ENCODE measurements around the gene MPV17L2.

Gene MPV17L2

DNA sequence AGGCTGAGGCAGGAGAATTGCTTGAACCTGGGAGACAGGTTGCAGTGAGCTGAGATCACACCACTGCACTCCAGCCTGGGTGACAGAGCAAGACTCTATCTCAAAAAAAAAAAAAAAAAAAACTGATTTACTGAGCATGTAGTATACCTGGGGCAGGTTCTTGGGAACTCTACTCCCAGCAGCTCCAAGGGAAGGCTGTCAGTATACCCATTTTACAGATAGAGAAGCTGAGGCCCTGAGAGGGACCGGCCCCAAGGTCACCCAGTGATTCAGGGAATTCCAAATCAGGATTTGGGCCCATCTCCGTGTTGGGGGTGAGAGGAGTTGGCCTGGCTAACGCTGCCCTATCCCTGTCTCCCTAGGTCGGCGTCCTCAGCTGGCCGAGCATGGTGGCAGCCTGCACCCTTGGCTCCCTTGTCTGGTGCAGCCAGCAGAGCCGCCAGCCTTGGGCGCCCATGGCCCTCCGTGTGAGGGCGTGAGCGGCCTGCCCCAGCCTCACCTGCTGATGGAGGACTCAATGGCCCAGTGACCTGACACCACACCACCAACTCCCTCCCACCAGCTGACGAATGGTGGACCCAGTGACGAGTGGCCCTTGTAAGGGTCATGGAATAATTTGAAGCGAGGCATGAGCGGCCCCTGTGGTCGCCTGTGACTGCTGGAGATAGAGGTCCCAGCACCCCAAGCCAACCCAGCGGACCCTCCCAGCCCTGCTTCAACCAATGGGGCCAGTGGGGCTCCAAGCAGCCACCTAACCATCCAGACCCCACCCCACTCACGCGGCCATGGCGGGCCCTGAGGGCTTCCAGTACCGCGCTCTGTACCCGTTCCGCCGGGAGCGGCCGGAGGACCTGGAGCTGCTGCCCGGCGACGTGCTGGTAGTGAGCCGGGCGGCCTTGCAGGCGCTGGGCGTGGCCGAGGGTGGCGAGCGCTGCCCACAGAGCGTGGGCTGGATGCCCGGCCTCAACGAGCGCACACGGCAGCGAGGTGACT lies 37.6 kb upstream of the MPV17L2 start:
- no peak overlapping the region for H4K8ac ChIP-seq (ENCODE audit: low read length)
- no peak overlapping the region for H2AFZ ChIP-seq (ENCODE audit: low read depth, low read length)
- peak overlapping the region in 1 of 2 experiments; percentile 28 for H3K4ac ChIP-seq (ENCODE audit: low read depth in 1 of 2, low read length in 2 of 2)
- H3K27me3 ChIP-seq (ENCODE audit: control insufficient read depth in 1 of 2, insufficient read depth in 1 of 2, low read length in 2 of 2) = no peaks in the 10 kb centered on the region
- H2BK12ac ChIP-seq (ENCODE audit: low read length in 2 of 2) = peak overlapping the region in 1 of 2 experiments; percentile 81
- no peak overlapping the region for H3K4me2 ChIP-seq (ENCODE audit: low read length, poor library complexity, severe bottlenecking)
- no peak overlapping the region for H3K4me3 ChIP-seq (ENCODE audit: insufficient read depth in 1 of 2, low read depth in 1 of 2, low read length in 2 of 2)
- H2BK15ac ChIP-seq (ENCODE audit: low read depth, poor library complexity, severe bottlenecking) = peak overlapping the region; percentile 76
- no peak overlapping the region for H2BK120ac ChIP-seq (ENCODE audit: low read depth, low read length)
- H3K79me1 ChIP-seq (replicated peaks; ENCODE audit: low read length, poor library complexity, severe bottlenecking) = peaks cover 7% of the 10 kb centered on the region
- no peak overlapping the region for H3K23ac ChIP-seq (ENCODE audit: low read length in 2 of 2)
- H3K9ac ChIP-seq (ENCODE audit: low read length) = no peak overlapping the region
- WGBS = 97% methylated on average over 43 of the region's 43 CpGs
- no peak overlapping the region for H2BK5ac ChIP-seq (ENCODE audit: low read depth, low read length, poor library complexity, severe bottlenecking)
- H3K4me1 ChIP-seq (ENCODE audit: control insufficient read depth, insufficient read depth, low read depth, low read length) = peaks cover 37% of the 10 kb centered on the region
- H3K9me3 ChIP-seq (ENCODE audit: control insufficient read depth, low read length) = no peaks in the 10 kb centered on the region
- H4K91ac ChIP-seq (ENCODE audit: low read length) = peak overlapping the region; percentile 1
- H3K14ac ChIP-seq (ENCODE audit: low read length in 2 of 2) = no peak overlapping the region
- H3K18ac ChIP-seq (ENCODE audit: low read depth in 1 of 2, low read length in 2 of 2) = peak overlapping the region in 1 of 2 experiments; percentile 11
- no peak overlapping the region for H3K27ac ChIP-seq (ENCODE audit: low read length, poor library complexity, severe bottlenecking)
- H3K36me3 ChIP-seq (ENCODE audit: control insufficient read depth in 1 of 2, insufficient read depth in 2 of 2, low read depth in 1 of 2, low read length in 2 of 2) = peaks cover 16 to 34% of the 10 kb centered on the region in 2 experiments
- H2AK5ac ChIP-seq (ENCODE audit: low read length, severe bottlenecking) = no peak overlapping the region
- no peak for DNase-seq

DNA sequence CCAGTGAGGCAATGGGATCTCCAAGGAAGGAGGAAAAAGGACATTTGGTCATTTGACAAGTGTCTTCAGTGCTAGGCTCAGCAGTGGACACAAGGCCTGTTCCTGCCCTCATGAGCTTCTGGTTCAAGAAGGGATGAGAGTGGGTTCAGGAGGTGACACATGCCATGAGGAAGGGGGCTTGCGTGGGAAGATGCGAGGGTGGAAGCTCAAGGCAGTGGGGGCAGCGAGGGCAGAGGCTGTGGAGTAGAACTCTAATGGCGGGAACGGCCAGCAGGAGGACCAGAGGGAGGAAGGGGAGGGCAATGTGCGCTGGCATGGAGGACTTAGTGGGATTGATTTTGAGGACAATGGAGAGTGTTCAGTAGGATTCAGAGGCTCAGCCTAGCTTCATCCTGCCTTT lies 36.8 kb upstream of the MPV17L2 start:
- Histone ChIP-seq H2BK5ac (ENCODE audit: low read depth, low read length, poor library complexity, severe bottlenecking) (no peak overlapping the region), H3K4me2 (ENCODE audit: low read length, poor library complexity, severe bottlenecking) (no peak overlapping the region), H3K14ac (ENCODE audit: low read length in 2 of 2) (peak overlapping the region in 1 of 2 experiments; percentile 13), H3K9me3 (ENCODE audit: control insufficient read depth, low read length) (no peaks in the 10 kb centered on the region), H3K4ac (ENCODE audit: low read depth in 1 of 2, low read length in 2 of 2) (peak overlapping the region in 1 of 2 experiments; percentile 52), H2AFZ (ENCODE audit: low read depth, low read length) (no peak overlapping the region), H2AK5ac (ENCODE audit: low read length, severe bottlenecking) (peak overlapping the region; percentile 24), H3K27ac (ENCODE audit: low read length, poor library complexity, severe bottlenecking) (peak overlapping the region; percentile 62), H3K23ac (ENCODE audit: low read length in 2 of 2) (no peak overlapping the region), H2BK120ac (ENCODE audit: low read depth, low read length) (no peak overlapping the region), H3K18ac (ENCODE audit: low read depth in 1 of 2, low read length in 2 of 2) (peak overlapping the region in 1 of 2 experiments; percentile 61), H3K4me3 (ENCODE audit: insufficient read depth in 1 of 2, low read depth in 1 of 2, low read length in 2 of 2) (no peak overlapping the region), H4K8ac (ENCODE audit: low read length) (no peak overlapping the region), H3K27me3 (ENCODE audit: control insufficient read depth in 1 of 2, insufficient read depth in 1 of 2, low read length in 2 of 2) (no peaks in the 10 kb centered on the region), H4K91ac (ENCODE audit: low read length) (peak overlapping the region; percentile 53), H3K9ac (ENCODE audit: low read length) (peak overlapping the region; percentile 52), H2BK12ac (ENCODE audit: low read length in 2 of 2) (peak overlapping the region in 1 of 2 experiments; percentile 55), H3K36me3 (ENCODE audit: control insufficient read depth in 1 of 2, insufficient read depth in 2 of 2, low read depth in 1 of 2, low read length in 2 of 2) (peaks cover 16 to 37% of the 10 kb centered on the region in 2 experiments), H3K4me1 (ENCODE audit: control insufficient read depth, insufficient read depth, low read depth, low read length) (peaks cover 44% of the 10 kb centered on the region), H2BK15ac (ENCODE audit: low read depth, poor library complexity, severe bottlenecking) (no peak overlapping the region), H3K79me1 (replicated peaks; ENCODE audit: low read length, poor library complexity, severe bottlenecking) (peaks cover 10% of the 10 kb centered on the region)
- WGBS = 95% methylated on average over 4 of the region's 6 CpGs
- no peak for DNase-seq

GRCh38 chr19:18156841-18157464 lies 36.1 kb upstream of the MPV17L2 start:
- no peak overlapping the region for H3K4me3 ChIP-seq (ENCODE audit: insufficient read depth in 1 of 2, low read depth in 1 of 2, low read length in 2 of 2)
- H3K18ac ChIP-seq (ENCODE audit: low read depth in 1 of 2, low read length in 2 of 2) = peak overlapping the region in 1 of 2 experiments; percentile 85
- no peak overlapping the region for H3K4me2 ChIP-seq (ENCODE audit: low read length, poor library complexity, severe bottlenecking)
- peak; percentile 86 for DNase-seq
- H2BK12ac ChIP-seq (ENCODE audit: low read length in 2 of 2) = peak overlapping the region; percentile 21 to 55
- 75% methylated on average over 22 of the region's 22 CpGs for WGBS
- peak overlapping the region; percentile 74 to 75 for H3K4ac ChIP-seq (ENCODE audit: low read depth in 1 of 2, low read length in 2 of 2)
- no peak overlapping the region for H3K23ac ChIP-seq (ENCODE audit: low read length in 2 of 2)
- H3K36me3 ChIP-seq (ENCODE audit: control insufficient read depth in 1 of 2, insufficient read depth in 2 of 2, low read depth in 1 of 2, low read length in 2 of 2) = peaks cover 18 to 42% of the 10 kb centered on the region in 2 experiments
- H2BK15ac ChIP-seq (ENCODE audit: low read depth, poor library complexity, severe bottlenecking) = peak overlapping the region; percentile 37
- H2AK5ac ChIP-seq (ENCODE audit: low read length, severe bottlenecking) = peak overlapping the region; percentile 96
- peaks cover 14% of the 10 kb centered on the region for H3K79me1 ChIP-seq (replicated peaks; ENCODE audit: low read length, poor library complexity, severe bottlenecking)
- H3K9ac ChIP-seq (ENCODE audit: low read length) = peak overlapping the region; percentile 52
- peak overlapping the region; percentile 65 for H4K91ac ChIP-seq (ENCODE audit: low read length)
- H3K27ac ChIP-seq (ENCODE audit: low read length, poor library complexity, severe bottlenecking) = peak overlapping the region; percentile 80
- peak overlapping the region; percentile 51 for H2BK120ac ChIP-seq (ENCODE audit: low read depth, low read length)
- no peak overlapping the region for H2BK5ac ChIP-seq (ENCODE audit: low read depth, low read length, poor library complexity, severe bottlenecking)
- H3K27me3 ChIP-seq (ENCODE audit: control insufficient read depth in 1 of 2, insufficient read depth in 1 of 2, low read length in 2 of 2) = no peaks in the 10 kb centered on the region
- peak overlapping the region; percentile 66 for H4K8ac ChIP-seq (ENCODE audit: low read length)
- no peak overlapping the region for H3K14ac ChIP-seq (ENCODE audit: low read length in 2 of 2)
- no peak overlapping the region for H2AFZ ChIP-seq (ENCODE audit: low read depth, low read length)
- H3K4me1 ChIP-seq (ENCODE audit: control insufficient read depth, insufficient read depth, low read depth, low read length) = peaks cover 46% of the 10 kb centered on the region
- no peaks in the 10 kb centered on the region for H3K9me3 ChIP-seq (ENCODE audit: control insufficient read depth, low read length)

Measured in mesenchymal stem cell (in vitro differentiated cells and primary cell).